Astrocyte of the spinal cord (primary cell): Measurements from ENCODE around the gene KLHL3.
"Not testable (repeated sequence)": the region's sequence is repeated elsewhere in the genome, so short reads cannot be mapped to it uniquely, and the experiment has no call there.

ENCODE experiments used
- DNase-seq: peaks from one replicate; pipeline ENCODE4 v3.0.0; 2011; ENCODE audit warnings: low read depth, low spot score
- H3K4me3 ChIP-seq: 2 replicates; pipeline ENCODE4 v1.5.1; 2011; ENCODE audit warnings: low read depth, mild to moderate bottlenecking, low read length, moderate library complexity
- in situ Hi-C: cut with HindIII; loops from 2 replicates; pipeline ENCODE4 v1.10.0; 2017; ENCODE audit warnings: low sequenced_read_pairs
- TF ChIP-seq, protein P1 (sequence below): IDR thresholded peaks from 2 replicates; pipeline ENCODE4 v1.5.1; 2012; ENCODE audit warnings: low read depth, mild to moderate bottlenecking, low read length, inconsistent platforms

Gene KLHL3

DNA sequence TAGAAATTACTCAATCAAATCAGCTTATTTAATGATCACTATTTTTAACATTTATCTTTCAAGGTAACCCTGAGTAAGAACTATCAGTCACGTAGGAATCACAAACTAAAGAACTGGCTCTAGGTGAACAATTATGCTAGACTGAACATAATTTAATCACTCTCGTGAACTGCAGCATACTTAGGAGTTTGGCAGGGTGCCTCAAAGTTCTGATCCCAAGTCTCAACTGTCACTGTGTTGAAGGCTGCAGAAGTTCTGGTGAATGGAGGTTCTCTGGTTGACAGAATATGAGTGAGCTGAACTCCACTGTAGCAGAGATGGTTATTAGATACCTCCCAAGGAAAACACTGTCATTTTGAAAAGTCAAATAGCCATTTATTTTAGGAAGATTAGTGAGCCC lies 89.1 kb downstream of the KLHL3 start:
- in situ Hi-C loops = no loop called here
- no peak for DNase-seq
- TF ChIP-seq, protein P1, sequence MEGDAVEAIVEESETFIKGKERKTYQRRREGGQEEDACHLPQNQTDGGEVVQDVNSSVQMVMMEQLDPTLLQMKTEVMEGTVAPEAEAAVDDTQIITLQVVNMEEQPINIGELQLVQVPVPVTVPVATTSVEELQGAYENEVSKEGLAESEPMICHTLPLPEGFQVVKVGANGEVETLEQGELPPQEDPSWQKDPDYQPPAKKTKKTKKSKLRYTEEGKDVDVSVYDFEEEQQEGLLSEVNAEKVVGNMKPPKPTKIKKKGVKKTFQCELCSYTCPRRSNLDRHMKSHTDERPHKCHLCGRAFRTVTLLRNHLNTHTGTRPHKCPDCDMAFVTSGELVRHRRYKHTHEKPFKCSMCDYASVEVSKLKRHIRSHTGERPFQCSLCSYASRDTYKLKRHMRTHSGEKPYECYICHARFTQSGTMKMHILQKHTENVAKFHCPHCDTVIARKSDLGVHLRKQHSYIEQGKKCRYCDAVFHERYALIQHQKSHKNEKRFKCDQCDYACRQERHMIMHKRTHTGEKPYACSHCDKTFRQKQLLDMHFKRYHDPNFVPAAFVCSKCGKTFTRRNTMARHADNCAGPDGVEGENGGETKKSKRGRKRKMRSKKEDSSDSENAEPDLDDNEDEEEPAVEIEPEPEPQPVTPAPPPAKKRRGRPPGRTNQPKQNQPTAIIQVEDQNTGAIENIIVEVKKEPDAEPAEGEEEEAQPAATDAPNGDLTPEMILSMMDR = no peak
- no peak overlapping the region for H3K4me3 ChIP-seq

DNA sequence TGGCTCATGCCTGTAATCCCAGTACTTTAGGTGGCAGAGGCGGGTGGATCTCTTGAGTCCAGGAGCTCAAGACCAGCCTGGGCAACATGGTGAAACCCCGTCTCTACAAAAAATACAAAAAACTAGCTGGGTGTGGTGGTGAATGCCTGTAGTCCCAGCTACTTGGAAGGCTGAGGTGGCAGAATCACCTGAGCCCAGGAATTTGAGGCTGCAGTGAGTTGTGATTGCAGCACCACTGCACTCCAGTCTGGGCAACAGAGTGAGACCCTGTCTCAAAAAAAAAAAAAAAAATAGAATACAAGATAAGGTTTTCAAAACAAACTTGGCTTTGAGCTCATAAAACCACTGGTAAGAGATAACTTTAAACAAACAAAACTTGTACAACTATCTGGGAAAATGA lies 92.8 kb downstream of the KLHL3 start:
- in situ Hi-C loops, DNase-seq, H3K4me3 ChIP-seq: not testable (repeated sequence)

DNA sequence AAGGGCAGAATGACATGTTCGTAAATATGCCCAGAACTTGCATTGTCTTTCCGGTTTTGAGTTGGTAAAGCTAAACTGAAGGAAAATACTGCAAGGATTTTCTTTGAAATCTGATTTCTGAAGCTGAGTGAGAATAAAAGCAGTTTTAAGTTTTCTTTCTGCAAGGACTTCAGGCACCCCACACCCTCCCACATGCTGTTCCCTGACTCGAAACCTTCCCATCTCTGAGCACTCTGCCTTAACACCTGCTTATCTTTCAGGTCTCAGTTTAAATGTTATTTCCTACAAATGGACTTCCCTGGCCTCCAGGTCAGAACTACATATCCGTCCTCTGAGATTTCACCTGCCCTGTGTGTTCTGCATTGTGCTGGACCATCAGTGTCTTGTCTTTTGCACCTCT lies 93.8 kb downstream of the KLHL3 start:
- DNase-seq = no peak
- TF ChIP-seq, protein P1 = no peak
- in situ Hi-C loops = no loop called here
- H3K4me3 ChIP-seq = no peak overlapping the region

DNA sequence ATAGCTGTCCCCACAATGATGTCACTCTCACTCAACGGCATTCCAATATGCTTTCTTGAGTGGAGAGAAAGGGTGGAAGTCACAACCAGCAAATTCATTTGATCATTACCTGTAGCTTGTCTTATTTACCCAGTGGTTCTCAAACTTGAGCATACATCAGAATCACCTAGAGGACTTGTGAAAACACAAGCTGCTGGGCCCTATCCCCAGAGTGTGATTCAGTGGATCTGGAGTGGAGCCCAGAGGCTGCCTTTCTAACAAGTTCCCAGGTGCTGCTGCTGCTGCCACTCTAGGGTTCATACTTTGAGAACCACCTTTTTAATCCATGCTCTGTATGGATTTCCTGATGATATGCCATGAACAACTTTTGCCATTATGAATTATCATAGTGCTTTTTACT lies 94.7 kb downstream of the KLHL3 start:
- in situ Hi-C loops = no loop called here
- TF ChIP-seq, protein P1 = no peak
- DNase-seq = peak; percentile 15
- no peak overlapping the region for H3K4me3 ChIP-seq

DNA sequence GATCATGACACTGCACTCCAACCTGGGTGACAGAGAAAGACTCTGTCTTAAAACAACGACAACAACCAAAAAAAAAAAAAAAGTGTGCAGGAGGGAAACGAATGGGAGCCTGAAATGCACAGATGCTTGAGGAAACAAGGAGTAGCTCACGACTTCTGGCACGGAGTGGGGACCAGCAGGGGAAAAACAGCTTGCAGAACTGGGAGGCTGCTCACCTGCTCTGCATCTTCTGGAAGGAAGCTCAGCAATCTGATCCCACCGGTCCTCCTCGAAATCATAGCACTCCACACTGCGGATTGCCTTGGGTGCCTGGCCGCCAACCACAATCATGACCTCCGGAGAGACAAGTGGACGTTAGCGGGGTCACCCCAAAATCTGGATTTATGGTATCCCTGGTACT lies 96.2 kb downstream of the KLHL3 start:
- no peak for DNase-seq
- TF ChIP-seq, protein P1 = no peak
- no peak overlapping the region for H3K4me3 ChIP-seq
- in situ Hi-C loops = no loop called here

DNA sequence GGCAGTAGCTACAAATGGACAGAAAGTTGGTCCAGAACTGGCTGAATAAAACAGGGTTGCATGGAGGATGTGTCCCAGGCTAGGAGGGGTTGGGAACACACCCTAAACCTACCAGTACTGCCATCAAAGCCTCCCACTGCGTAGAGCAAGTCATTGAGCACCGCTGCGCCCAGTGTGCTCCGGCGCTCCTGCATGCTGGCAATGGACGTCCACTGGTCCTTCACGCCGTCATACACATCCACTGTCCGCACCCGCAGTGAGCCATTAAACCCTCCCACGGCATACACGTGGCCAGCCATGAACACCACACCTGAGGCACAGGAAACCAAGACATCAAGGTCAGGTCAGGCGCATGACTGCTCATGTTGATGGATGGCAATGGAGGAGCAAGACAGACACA lies 97.0 kb downstream of the KLHL3 start:
- H3K4me3 ChIP-seq = no peak overlapping the region
- TF ChIP-seq, protein P1 = no peak
- no peak for DNase-seq
- in situ Hi-C loops = no loop called here

DNA sequence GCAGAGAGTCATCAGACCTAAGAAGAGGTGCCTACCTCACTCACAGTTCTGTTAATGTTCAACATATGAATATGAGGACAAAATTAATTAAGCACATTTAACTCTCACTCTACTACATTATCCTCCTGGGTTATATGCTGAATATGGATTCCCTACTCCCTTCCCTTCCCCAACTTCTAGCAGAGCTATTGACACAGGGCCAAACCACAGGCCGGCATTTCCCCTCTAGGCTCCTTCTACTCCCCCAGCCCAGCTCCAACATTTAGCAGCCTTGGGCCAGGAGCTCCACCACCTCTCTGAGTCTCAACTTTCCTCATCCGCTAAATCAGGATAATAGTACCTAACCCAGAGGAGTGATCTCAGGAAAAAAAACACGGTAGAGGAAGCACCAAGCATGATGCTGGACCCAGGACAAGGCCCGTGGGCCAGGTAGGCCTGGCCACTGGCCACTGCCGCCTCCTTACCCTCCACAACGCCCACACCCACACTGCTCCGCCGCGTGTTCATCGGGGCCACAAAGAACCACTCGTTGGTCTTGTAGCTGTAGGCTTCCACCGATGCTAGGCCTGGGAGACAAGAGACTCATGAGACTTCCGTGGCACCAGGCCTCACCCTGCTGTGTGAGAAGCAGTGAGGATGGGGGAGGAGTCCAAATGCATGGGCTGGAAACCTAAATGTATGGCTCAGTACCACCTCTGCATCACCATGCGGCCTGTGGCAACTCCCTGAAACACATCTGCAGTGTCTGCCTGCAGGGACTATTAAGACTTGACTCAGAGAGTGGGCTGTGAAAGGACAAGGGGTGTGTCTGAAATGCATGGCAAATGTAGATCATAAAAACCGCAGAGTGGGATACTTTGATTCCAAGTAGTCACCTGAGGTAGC lies 98.8 kb downstream of the KLHL3 start:
- no peak for DNase-seq
- in situ Hi-C loops = no loop called here
- TF ChIP-seq, protein P1 = no peak

More for the DNA sequence above, 98.8 kb downstream of the KLHL3 start:
- no peak overlapping the region for H3K4me3 ChIP-seq
